ENCODE measurements around the gene RFX2.

DNA sequence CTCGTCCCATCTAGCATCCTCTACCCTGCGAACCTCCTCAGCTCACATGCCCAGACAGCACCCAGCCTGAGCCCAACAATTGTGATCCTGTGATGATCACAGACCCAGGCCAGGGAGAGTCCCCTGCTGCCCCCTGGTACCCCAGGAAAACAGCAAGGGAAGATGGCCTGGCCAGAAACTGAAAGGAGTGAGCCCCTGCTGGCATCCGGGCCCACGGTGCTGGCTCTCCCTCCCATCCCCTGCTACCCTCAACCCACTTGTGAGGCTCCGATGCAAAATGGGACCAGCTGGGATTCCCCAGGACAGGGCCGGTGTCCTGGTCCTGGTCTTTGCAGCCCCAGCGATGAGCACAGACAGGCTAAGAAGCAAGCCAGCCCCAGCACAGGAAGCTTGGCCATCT, 146.4 kb downstream of the RFX2 start:
- TF ChIP-seq GATA2 (IDR thresholded peaks at IDR 0.05; ENCODE audit: low read depth, low read length), result no peak
- no peak for TF ChIP-seq GATA3 (IDR thresholded peaks at IDR 0.05; ENCODE audit: low read depth, low read length)
